ENCODE results near the gene CALB2. TPM values are rescaled to one million over a fixed set of nuclear protein-coding genes. Genes with fewer than 3 reads are reported as not detected.

The CALB2 gene
- total RNA-seq, 1 donor from 2014 or later, result 1.0 TPM

DNA sequence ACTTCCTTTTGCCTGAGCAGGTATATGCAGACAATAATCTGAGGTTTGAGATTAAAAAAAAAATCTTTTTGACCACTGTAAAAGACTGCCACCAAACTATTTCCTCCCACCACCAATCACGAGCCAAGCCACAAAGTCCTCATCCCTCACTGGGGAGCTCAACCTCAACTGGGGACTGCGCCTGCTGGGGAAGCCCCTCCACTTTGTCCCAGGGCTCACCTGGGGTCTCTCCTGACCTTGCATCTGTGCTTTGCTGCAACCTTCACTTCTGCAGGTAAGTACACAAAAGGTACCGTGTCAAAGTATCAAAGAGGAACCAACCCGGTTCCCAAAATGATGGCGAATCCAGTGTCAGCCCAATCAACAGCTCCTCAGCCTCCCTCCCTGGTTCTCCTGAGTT lies 47.8 kb downstream of the CALB2 start:
- Histone ChIP-seq H3K9me3 (ENCODE audit: control insufficient read depth in 3 of 3, low read length in 3 of 3) (peaks cover 0 to 2% (median 0%) of the 10 kb centered on the region in 3 donors), H3K4me1 (ENCODE audit: control insufficient read depth in 3 of 3, insufficient read depth in 3 of 3, low read length in 3 of 3) (no peaks in the 10 kb centered on the region), H3K9ac (ENCODE audit: low read depth in 1 of 3, low read length in 3 of 3) (no peak overlapping the region), H3K4me3 (ENCODE audit: low read length in 3 of 3) (no peak overlapping the region), H3K27me3 (ENCODE audit: control insufficient read depth in 3 of 3, insufficient read depth in 3 of 3, low read length in 3 of 3) (peaks cover 0 to 23% (median 5%) of the 10 kb centered on the region in 3 donors), H3K36me3 (ENCODE audit: control insufficient read depth in 3 of 3, insufficient read depth in 3 of 3, low read length in 3 of 3) (no peaks in the 10 kb centered on the region), H3K27ac (ENCODE audit: low read depth, low read length) (no peak overlapping the region)

DNA sequence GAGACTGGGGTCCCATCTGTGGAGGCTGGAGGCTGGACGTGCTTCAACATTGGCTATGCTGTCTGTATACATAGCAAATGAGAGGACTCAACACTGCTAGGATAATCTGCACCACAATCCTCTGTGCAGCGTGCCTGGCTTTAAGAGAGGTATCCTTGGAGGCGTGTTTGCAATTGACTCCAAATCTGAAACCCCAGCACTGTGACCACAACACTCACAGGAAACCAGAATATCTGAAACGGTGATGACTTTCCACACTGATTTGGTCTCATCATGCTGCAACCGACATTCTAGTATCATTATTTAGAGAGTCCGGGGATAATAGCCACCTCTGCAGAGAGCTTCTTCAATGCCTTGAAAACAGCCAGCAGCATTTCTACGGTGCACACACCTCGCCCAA lies 48.2 kb downstream of the CALB2 start:
- no peak overlapping the region for H3K9ac ChIP-seq (ENCODE audit: low read depth in 1 of 3, low read length in 3 of 3)
- no peaks in the 10 kb centered on the region for H3K4me1 ChIP-seq (ENCODE audit: control insufficient read depth in 3 of 3, insufficient read depth in 3 of 3, low read length in 3 of 3)
- H3K9me3 ChIP-seq (ENCODE audit: control insufficient read depth in 3 of 3, low read length in 3 of 3), result peaks cover 0 to 2% (median 0%) of the 10 kb centered on the region in 3 donors
- H3K4me3 ChIP-seq (ENCODE audit: low read length in 3 of 3), result no peak overlapping the region
- no peak overlapping the region for H3K27ac ChIP-seq (ENCODE audit: low read depth, low read length)
- H3K27me3 ChIP-seq (ENCODE audit: control insufficient read depth in 3 of 3, insufficient read depth in 3 of 3, low read length in 3 of 3), result peaks cover 0 to 23% (median 5%) of the 10 kb centered on the region in 3 donors
- H3K36me3 ChIP-seq (ENCODE audit: control insufficient read depth in 3 of 3, insufficient read depth in 3 of 3, low read length in 3 of 3), result no peaks in the 10 kb centered on the region

DNA sequence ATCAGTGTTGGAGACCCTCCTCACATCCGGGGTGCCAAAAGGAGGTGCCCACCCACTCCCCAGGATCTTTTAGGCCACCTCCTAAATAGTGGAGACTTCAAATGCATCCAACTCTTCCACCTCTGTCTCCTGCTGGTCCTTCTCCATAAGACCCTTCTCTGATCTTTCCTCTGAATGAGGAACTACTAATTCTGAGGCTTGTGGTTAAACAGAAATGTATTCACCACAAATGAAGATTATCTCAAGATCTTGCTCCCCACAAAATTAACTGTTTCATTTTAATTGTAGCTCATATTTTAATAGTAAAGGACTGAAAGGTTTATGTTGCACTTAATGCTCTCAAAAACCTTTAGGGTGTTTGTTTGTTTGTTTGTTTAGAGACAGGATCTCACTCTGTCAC lies 49.2 kb downstream of the CALB2 start:
- no peaks in the 10 kb centered on the region for H3K36me3 ChIP-seq (ENCODE audit: control insufficient read depth in 3 of 3, insufficient read depth in 3 of 3, low read length in 3 of 3)
- H3K4me3 ChIP-seq (ENCODE audit: low read length in 3 of 3), result no peak overlapping the region
- no peak overlapping the region for H3K27ac ChIP-seq (ENCODE audit: low read depth, low read length)
- peaks cover 0 to 2% (median 0%) of the 10 kb centered on the region in 3 donors for H3K9me3 ChIP-seq (ENCODE audit: control insufficient read depth in 3 of 3, low read length in 3 of 3)
- H3K4me1 ChIP-seq (ENCODE audit: control insufficient read depth in 3 of 3, insufficient read depth in 3 of 3, low read length in 3 of 3), result peaks cover 0 to 2% (median 0%) of the 10 kb centered on the region in 3 donors
- H3K27me3 ChIP-seq (ENCODE audit: control insufficient read depth in 3 of 3, insufficient read depth in 3 of 3, low read length in 3 of 3), result peaks cover 0 to 23% (median 9%) of the 10 kb centered on the region in 3 donors
- H3K9ac ChIP-seq (ENCODE audit: low read depth in 1 of 3, low read length in 3 of 3), result no peak overlapping the region

DNA sequence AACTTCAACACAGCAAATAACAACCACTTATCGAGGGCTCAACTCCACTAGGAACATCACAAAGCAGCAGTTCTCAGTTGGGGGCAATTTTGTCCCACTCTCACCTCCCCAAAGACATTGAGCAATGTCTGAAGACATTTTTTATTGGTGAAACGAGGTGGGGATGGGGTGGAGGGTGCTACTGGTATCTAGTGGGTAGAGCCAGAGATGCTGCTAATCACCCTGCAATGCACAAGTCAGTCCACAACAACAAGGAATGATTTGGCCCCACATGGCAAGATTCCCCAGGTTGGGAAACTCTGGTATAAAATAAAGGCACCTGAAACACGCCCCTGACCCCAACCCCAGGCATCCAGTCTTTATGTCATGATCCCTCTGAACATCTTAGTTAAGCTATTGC lies 50.0 kb downstream of the CALB2 start:
- Histone ChIP-seq H3K27me3 (ENCODE audit: control insufficient read depth in 3 of 3, insufficient read depth in 3 of 3, low read length in 3 of 3) (peaks cover 0 to 23% (median 12%) of the 10 kb centered on the region in 3 donors), H3K36me3 (ENCODE audit: control insufficient read depth in 3 of 3, insufficient read depth in 3 of 3, low read length in 3 of 3) (no peaks in the 10 kb centered on the region), H3K4me3 (ENCODE audit: low read length in 3 of 3) (no peak overlapping the region), H3K4me1 (ENCODE audit: control insufficient read depth in 3 of 3, insufficient read depth in 3 of 3, low read length in 3 of 3) (peaks cover 0 to 2% (median 0%) of the 10 kb centered on the region in 3 donors), H3K9me3 (ENCODE audit: control insufficient read depth in 3 of 3, low read length in 3 of 3) (peaks cover 0 to 2% (median 0%) of the 10 kb centered on the region in 3 donors), H3K27ac (ENCODE audit: low read depth, low read length) (no peak overlapping the region), H3K9ac (ENCODE audit: low read depth in 1 of 3, low read length in 3 of 3) (no peak overlapping the region)

DNA sequence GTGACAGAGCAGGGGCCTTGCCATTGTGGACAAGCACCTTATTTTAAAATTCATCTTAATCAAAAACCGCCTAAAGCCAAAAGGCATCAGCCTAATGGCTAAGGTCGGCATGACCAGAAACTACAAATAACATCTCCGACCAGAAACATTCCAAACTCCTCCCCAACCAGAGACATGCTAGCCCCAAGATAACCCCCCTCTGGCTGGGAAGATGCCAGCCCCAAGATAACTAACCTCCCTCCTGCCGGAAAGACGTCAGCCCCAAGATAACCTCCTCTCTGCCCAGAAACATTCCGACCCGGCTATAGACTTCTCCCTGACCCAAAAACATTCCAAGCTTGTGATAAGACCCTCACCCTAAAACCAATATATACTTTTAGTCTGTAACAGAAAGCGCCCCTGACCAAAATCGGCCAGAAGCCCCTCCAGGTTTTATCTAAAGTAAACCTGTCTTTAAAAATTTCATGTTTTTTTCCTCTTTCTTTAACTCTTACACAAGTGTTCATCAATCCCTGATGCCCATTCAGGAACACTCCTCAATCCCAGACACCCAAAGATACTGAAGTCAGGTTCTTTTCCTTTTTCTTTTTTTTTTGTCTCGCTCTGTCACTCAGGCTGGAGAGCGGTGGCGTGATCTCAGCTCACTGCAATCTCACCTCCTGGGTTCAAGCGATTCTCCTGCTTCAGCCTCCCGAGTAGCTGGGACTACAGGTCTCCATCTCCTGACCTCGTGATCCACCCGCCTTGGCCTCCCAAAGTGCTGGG lies 50.7 kb downstream of the CALB2 start:
- Histone ChIP-seq H3K9me3 (ENCODE audit: control insufficient read depth in 3 of 3, low read length in 3 of 3) (peaks cover 0 to 2% (median 0%) of the 10 kb centered on the region in 3 donors), H3K27me3 (ENCODE audit: control insufficient read depth in 3 of 3, insufficient read depth in 3 of 3, low read length in 3 of 3) (peaks cover 0 to 23% (median 12%) of the 10 kb centered on the region in 3 donors), H3K9ac (ENCODE audit: low read depth in 1 of 3, low read length in 3 of 3) (no peak overlapping the region), H3K4me1 (ENCODE audit: control insufficient read depth in 3 of 3, insufficient read depth in 3 of 3, low read length in 3 of 3) (peaks cover 0 to 2% (median 0%) of the 10 kb centered on the region in 3 donors), H3K27ac (ENCODE audit: low read depth, low read length) (no peak overlapping the region), H3K4me3 (ENCODE audit: low read length in 3 of 3) (no peak overlapping the region), H3K36me3 (ENCODE audit: control insufficient read depth in 3 of 3, insufficient read depth in 3 of 3, low read length in 3 of 3) (no peaks in the 10 kb centered on the region)

DNA sequence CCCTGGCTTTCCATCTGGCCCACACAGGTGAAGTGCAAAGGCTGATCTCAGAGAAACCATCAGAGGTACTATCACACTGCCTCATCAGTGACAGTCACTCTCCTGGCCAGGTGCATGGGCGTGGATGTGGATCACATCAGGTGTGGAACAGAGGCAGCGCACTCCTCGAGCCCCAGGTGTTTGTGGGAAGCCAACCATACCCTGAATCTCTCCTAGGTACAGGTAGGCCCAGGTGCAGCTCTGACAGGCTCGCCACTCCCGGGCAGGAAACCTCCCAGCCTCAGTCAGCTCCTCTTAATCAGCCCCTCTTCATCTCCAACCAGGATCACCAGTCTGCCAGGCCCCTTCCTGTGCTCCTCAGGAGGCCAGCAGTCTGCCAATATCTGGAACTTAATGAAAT lies 51.6 kb downstream of the CALB2 start:
- peaks cover 0 to 23% (median 12%) of the 10 kb centered on the region in 3 donors for H3K27me3 ChIP-seq (ENCODE audit: control insufficient read depth in 3 of 3, insufficient read depth in 3 of 3, low read length in 3 of 3)
- H3K4me1 ChIP-seq (ENCODE audit: control insufficient read depth in 3 of 3, insufficient read depth in 3 of 3, low read length in 3 of 3), result peaks cover 0 to 2% (median 0%) of the 10 kb centered on the region in 3 donors
- peaks cover 0 to under 1% (median 0%) of the 10 kb centered on the region in 3 donors for H3K9me3 ChIP-seq (ENCODE audit: control insufficient read depth in 3 of 3, low read length in 3 of 3)
- H3K9ac ChIP-seq (ENCODE audit: low read depth in 1 of 3, low read length in 3 of 3), result no peak overlapping the region
- no peaks in the 10 kb centered on the region for H3K36me3 ChIP-seq (ENCODE audit: control insufficient read depth in 3 of 3, insufficient read depth in 3 of 3, low read length in 3 of 3)
- no peak overlapping the region for H3K4me3 ChIP-seq (ENCODE audit: low read length in 3 of 3)
- no peak overlapping the region for H3K27ac ChIP-seq (ENCODE audit: low read depth, low read length)

DNA sequence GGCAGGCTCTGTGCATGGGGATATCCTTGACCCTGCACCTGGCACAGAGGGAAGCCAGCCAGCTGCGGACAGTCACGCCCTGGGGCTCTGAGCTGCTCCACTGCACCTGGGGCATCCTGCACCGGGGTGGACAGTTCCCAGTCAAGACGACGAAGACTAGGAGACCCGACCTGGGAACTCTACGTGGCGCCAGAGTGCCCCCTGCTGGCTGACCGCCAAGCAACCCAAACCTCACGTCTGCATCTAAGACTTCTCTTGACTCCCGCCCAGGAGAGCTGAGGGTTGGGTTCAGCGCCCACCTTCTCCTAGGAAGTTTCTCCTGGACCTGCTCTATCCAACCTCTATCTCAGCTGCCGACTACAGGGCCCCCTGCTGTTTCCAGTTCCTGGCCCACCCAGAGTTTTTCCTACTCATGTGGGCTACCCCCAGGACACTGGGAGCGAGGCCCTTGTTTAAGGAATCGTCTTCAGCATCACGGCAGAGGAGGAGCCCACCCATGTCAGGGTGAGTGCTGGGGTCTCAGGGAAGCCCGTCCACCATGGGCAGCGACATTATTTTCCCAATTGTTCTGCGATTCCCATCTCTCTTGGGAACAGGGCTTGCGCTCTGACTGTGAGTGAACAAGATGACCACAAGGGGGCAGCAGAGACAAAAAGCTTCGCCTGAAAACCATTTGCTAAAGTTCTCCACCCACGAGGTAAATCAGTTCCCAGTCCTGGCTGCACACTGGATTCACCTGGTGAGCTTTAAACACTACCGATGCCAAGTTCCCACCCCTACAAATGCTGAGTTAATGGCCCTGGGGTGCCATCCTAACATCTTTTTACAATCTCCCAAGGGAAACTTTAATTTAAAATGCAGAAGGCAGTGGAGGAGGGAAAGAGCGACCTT lies 54.0 kb downstream of the CALB2 start:
- H3K36me3 ChIP-seq (ENCODE audit: control insufficient read depth in 3 of 3, insufficient read depth in 3 of 3, low read length in 3 of 3), result no peaks in the 10 kb centered on the region
- H3K4me1 ChIP-seq (ENCODE audit: control insufficient read depth in 3 of 3, insufficient read depth in 3 of 3, low read length in 3 of 3), result peaks cover 0 to 2% (median 0%) of the 10 kb centered on the region in 3 donors
- H3K9ac ChIP-seq (ENCODE audit: low read depth in 1 of 3, low read length in 3 of 3), result no peak overlapping the region
- no peak overlapping the region for H3K4me3 ChIP-seq (ENCODE audit: low read length in 3 of 3)
- no peaks in the 10 kb centered on the region for H3K9me3 ChIP-seq (ENCODE audit: control insufficient read depth in 3 of 3, low read length in 3 of 3)
- H3K27me3 ChIP-seq (ENCODE audit: control insufficient read depth in 3 of 3, insufficient read depth in 3 of 3, low read length in 3 of 3), result peaks cover 3 to 28% (median 14%) of the 10 kb centered on the region in 3 donors
- no peak overlapping the region for H3K27ac ChIP-seq (ENCODE audit: low read depth, low read length)

DNA sequence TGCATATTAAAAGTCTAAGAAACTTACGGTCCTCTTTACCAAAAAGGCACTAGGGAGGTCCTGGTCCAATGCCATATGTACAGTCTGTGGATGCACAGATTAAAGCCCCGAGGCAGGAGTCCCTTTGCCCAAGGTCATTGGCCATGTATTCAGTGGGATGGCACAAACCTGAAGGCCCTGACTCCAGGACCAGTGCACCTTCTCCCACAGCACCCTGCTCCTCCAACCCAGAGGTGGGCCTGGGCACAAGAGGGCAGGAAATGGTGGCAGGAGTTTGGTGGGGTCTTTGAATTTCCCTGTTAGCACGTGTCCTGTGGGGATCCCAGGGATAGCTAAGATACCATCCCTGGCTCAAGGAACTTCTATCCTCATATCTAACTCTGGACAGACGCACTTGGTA lies 54.8 kb downstream of the CALB2 start:
- peaks cover 0 to 2% (median 0%) of the 10 kb centered on the region in 3 donors for H3K4me1 ChIP-seq (ENCODE audit: control insufficient read depth in 3 of 3, insufficient read depth in 3 of 3, low read length in 3 of 3)
- H3K27me3 ChIP-seq (ENCODE audit: control insufficient read depth in 3 of 3, insufficient read depth in 3 of 3, low read length in 3 of 3), result peaks cover 7 to 33% (median 14%) of the 10 kb centered on the region in 3 donors
- no peaks in the 10 kb centered on the region for H3K9me3 ChIP-seq (ENCODE audit: control insufficient read depth in 3 of 3, low read length in 3 of 3)
- no peak overlapping the region for H3K9ac ChIP-seq (ENCODE audit: low read depth in 1 of 3, low read length in 3 of 3)
- H3K36me3 ChIP-seq (ENCODE audit: control insufficient read depth in 3 of 3, insufficient read depth in 3 of 3, low read length in 3 of 3), result no peaks in the 10 kb centered on the region
- no peak overlapping the region for H3K4me3 ChIP-seq (ENCODE audit: low read length in 3 of 3)
- no peak overlapping the region for H3K27ac ChIP-seq (ENCODE audit: low read depth, low read length)

DNA sequence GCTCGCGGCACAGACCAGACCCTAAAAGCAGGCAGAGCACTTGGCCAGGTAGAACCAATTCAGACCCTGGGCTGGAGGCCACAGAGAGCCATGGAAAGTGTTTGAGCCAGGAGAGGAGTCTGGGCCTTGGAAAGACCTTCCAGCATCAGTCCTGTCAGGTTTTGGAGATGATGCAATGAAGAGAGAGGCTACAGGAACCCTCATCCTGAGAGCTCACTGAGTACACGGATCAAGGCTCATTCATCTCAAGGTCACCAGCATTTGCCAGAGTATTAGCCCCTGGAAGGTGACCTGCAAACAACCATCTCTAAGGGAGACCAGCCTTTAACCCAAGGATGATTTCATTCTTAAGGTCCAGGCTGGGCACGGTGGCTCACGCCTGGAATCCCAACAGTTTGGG lies 55.5 kb downstream of the CALB2 start:
- H3K9ac ChIP-seq (ENCODE audit: low read depth in 1 of 3, low read length in 3 of 3), result no peak overlapping the region
- H3K36me3 ChIP-seq (ENCODE audit: control insufficient read depth in 3 of 3, insufficient read depth in 3 of 3, low read length in 3 of 3), result no peaks in the 10 kb centered on the region
- no peaks in the 10 kb centered on the region for H3K9me3 ChIP-seq (ENCODE audit: control insufficient read depth in 3 of 3, low read length in 3 of 3)
- H3K4me3 ChIP-seq (ENCODE audit: low read length in 3 of 3), result no peak overlapping the region
- no peak overlapping the region for H3K27ac ChIP-seq (ENCODE audit: low read depth, low read length)
- H3K4me1 ChIP-seq (ENCODE audit: control insufficient read depth in 3 of 3, insufficient read depth in 3 of 3, low read length in 3 of 3), result peaks cover 0 to 2% (median 0%) of the 10 kb centered on the region in 3 donors
- peaks cover 7 to 40% (median 14%) of the 10 kb centered on the region in 3 donors for H3K27me3 ChIP-seq (ENCODE audit: control insufficient read depth in 3 of 3, insufficient read depth in 3 of 3, low read length in 3 of 3)

All from skeletal muscle tissue (tissue), 4 donors.